Upper lobe of left lung (tissue), 6 donors: ENCODE measurements around the gene SDCCAG8. TPM values are rescaled to one million over a fixed set of nuclear protein-coding genes. Genes with fewer than 3 reads are reported as not detected.

Experiments
- ATAC-seq, 2 donors: fragments of 200-7000 bp; cut with Tn5 transposase; one replicate each; pipeline ENCODE4 v1.9.1; 2022; ENCODE audit warnings: mild to moderate bottlenecking in 2 of 2, moderate library complexity in 2 of 2; ENCODE audit not compliant: low FRiP score in 2 of 2
- DNase-seq, 2 donors: peaks; one replicate each; pipeline ENCODE4 v3.0.0-alpha.2; 2019 to 2020
- H3K27ac ChIP-seq, 4 donors: fragments of 200-600 bp; sonication (generic); one replicate each; pipeline ENCODE4 v1.5.1; 2016 to 2019
- H3K27me3 ChIP-seq, 4 donors: fragments of 200-600 bp; sonication (generic); one replicate each; pipeline ENCODE4 v1.5.1; 2017 to 2019
- H3K36me3 ChIP-seq, 4 donors: fragments of 200-600 bp; sonication (generic); one replicate each; pipeline ENCODE4 v1.5.1; 2016 to 2019
- H3K4me1 ChIP-seq, 4 donors: fragments of 200-600 bp; sonication (generic); one replicate each; pipeline ENCODE4 v1.5.1; 2018 to 2019
- H3K4me3 ChIP-seq, 4 donors: fragments of 200-600 bp; sonication (generic); one replicate each; pipeline ENCODE4 v1.5.1; 2017 to 2019; ENCODE audit warnings: mild to moderate bottlenecking in 2 of 4, moderate library complexity in 1 of 4
- H3K9me3 ChIP-seq, 4 donors: fragments of 200-600 bp; sonication (generic); one replicate each; pipeline ENCODE4 v1.5.1; 2018 to 2019
- EP300 ChIP-seq, 4 donors: sonication (generic); formaldehyde crosslinking; IDR thresholded peaks; one replicate each; pipeline ENCODE4 v1.5.1; 2017; ENCODE audit warnings: antibody characterized with exemption in 4 of 4, control low read depth in 2 of 4
- POLR2A ChIP-seq, 4 donors: fragments of 450-650 bp; IDR thresholded peaks; one replicate each; pipeline ENCODE4 v1.5.1; 2016 to 2017; ENCODE audit warnings: antibody characterized with exemption in 4 of 4, mild to moderate bottlenecking in 2 of 4
- POLR2AphosphoS5 ChIP-seq, 2 donors: sonication (generic); formaldehyde crosslinking; IDR thresholded peaks; one replicate each; pipeline ENCODE4 v1.5.1; 2017; ENCODE audit warnings: antibody characterized with exemption in 2 of 2
- WGBS, 2 donors: methylation state at CpG; one replicate each; pipeline ENCODE4 v1.1.5; 2017 to 2018; 5-methylcytosine and 5-hydroxymethylcytosine counted together
- total RNA-seq, 6 donors: library from RNA; depleted of rRNA in 4 of 6; stranded (reverse); fragments of >200 nt in 4 of 6; gene quantifications; one replicate each; pipeline versions ENCODE4 v1.1.0 to v1.2.1, GENCODE V29; 2016 to 2021
- TF ChIP-seq, protein P1 (sequence below), 6 experiments: fragments of 450-650 bp in 4 of 6; fragments of 200-600 bp in 2 of 6; sonication (generic) in 2 of 6; IDR thresholded peaks; one replicate each; pipeline ENCODE4 v1.5.1; 2016 to 2019; ENCODE audit warnings: antibody characterized with exemption in 6 of 6
- donor health status: DM: no; HTN: no; CAD: no; lungs with moderate emphysema.
- donor health status: DM: no; HTN: yes; CAD: no; lungs with severe emphysema.

The SDCCAG8 gene
- total RNA-seq, 6 donors from 2014 or later = 52.5 to 295 (median 95.2) TPM

DNA sequence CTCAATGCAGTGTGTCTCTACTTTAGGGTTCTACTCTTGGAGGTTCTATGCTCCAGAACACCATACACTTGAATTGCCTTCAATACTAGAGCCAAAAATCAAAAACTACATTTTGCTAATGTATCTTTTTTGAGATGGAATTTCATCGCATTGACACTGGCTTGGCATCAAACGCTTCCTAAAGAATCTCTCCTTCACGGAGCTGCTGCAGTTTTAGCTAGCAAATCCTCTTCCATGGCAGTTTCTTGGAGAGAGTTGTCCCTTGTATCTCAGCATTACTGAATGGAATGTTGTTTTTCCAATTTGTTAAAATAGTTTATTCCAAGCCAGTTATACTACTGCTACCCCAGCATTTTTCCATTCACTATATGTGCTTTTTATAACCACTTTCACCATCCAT, 17.7 kb downstream of the SDCCAG8 start:
- Histone ChIP-seq H3K9me3 (no peaks in the 10 kb centered on the region), H3K36me3 (peaks cover 4 to 52% (median 9%) of the 10 kb centered on the region in 4 donors), H3K27ac (no peak overlapping the region), H3K4me1 (peaks cover 22 to 28% (median 24%) of the 10 kb centered on the region in 4 donors), H3K27me3 (no peaks in the 10 kb centered on the region), H3K4me3 (no peak overlapping the region)
- no peak for ATAC-seq
- 83 to 87% methylated on average over 3 of the region's 3 CpGs for WGBS, 2 donors
- TF ChIP-seq POLR2AphosphoS5 (IDR thresholded peaks at IDR 0.05) (no peak), POLR2A (IDR thresholded peaks at IDR 0.05) (no peak)
- DNase-seq = no peak

DNA sequence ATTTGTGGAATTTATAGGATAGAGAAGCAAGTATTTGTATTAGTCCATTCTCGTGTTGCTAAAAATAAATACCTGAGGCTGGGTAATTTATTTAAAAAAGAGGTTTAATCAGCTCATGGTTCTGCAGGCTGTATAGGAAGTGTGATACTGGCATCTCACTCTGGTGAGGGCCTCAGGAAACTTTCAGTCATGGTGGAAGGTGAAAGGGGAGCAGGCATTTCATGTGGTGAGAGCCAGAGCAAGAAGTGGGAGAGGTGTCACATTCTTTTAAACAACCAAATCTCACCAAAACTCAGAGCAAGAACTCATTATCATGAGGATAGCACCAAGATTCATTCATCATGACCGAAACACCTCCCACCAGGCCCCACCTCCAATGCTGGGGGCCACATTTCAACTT, 18.1 kb downstream of the SDCCAG8 start:
- no peak overlapping the region for H3K27ac ChIP-seq
- peaks cover 17 to 24% (median 20%) of the 10 kb centered on the region in 4 donors for H3K4me1 ChIP-seq
- TF ChIP-seq POLR2A (IDR thresholded peaks at IDR 0.05) (no peak), EP300 (IDR thresholded peaks at IDR 0.05) (no peak), POLR2AphosphoS5 (IDR thresholded peaks at IDR 0.05) (no peak)
- TF ChIP-seq, protein P1, sequence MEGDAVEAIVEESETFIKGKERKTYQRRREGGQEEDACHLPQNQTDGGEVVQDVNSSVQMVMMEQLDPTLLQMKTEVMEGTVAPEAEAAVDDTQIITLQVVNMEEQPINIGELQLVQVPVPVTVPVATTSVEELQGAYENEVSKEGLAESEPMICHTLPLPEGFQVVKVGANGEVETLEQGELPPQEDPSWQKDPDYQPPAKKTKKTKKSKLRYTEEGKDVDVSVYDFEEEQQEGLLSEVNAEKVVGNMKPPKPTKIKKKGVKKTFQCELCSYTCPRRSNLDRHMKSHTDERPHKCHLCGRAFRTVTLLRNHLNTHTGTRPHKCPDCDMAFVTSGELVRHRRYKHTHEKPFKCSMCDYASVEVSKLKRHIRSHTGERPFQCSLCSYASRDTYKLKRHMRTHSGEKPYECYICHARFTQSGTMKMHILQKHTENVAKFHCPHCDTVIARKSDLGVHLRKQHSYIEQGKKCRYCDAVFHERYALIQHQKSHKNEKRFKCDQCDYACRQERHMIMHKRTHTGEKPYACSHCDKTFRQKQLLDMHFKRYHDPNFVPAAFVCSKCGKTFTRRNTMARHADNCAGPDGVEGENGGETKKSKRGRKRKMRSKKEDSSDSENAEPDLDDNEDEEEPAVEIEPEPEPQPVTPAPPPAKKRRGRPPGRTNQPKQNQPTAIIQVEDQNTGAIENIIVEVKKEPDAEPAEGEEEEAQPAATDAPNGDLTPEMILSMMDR (IDR thresholded peaks at IDR 0.05) = no peak
- H3K36me3 ChIP-seq = peaks cover 4 to 56% (median 9%) of the 10 kb centered on the region in 4 donors
- H3K27me3 ChIP-seq = no peaks in the 10 kb centered on the region
- DNase-seq (no peak), ATAC-seq (no peak)
- 88 to 89% methylated on average over 2 of the region's 2 CpGs for WGBS, 2 donors
- H3K4me3 ChIP-seq = no peak overlapping the region
- no peaks in the 10 kb centered on the region for H3K9me3 ChIP-seq

DNA sequence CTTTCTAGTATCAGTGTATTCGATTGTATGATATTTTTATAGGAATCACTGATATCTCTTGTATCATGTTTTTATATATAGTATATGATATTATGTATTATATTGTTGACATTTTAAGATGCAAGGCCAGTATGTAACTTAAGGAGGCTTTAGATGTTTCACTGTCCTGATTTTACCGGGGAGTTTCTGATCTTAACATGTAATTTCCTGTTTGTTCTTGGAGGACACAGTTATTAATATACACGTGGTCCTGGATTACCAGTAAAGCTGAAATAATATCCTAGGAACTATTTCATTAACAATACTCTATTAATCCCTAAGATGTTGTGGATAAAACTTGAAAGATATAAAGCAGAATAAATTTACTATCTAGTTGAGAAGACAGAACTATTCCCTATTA, 19.5 kb downstream of the SDCCAG8 start:
- TF ChIP-seq, protein P1 (IDR thresholded peaks at IDR 0.05) = no peak
- TF ChIP-seq POLR2A (IDR thresholded peaks at IDR 0.05) (no peak), POLR2AphosphoS5 (IDR thresholded peaks at IDR 0.05) (no peak), EP300 (IDR thresholded peaks at IDR 0.05) (no peak)
- Histone ChIP-seq H3K36me3 (peaks cover 4 to 59% (median 9%) of the 10 kb centered on the region in 4 donors), H3K9me3 (no peaks in the 10 kb centered on the region), H3K27me3 (no peaks in the 10 kb centered on the region), H3K4me1 (peaks cover 4 to 10% (median 7%) of the 10 kb centered on the region in 4 donors), H3K4me3 (no peak overlapping the region), H3K27ac (no peak overlapping the region)
- ATAC-seq (no peak), DNase-seq (no peak)
- WGBS, 2 donors = 64 to 78% methylated on average over 3 of the region's 3 CpGs

DNA sequence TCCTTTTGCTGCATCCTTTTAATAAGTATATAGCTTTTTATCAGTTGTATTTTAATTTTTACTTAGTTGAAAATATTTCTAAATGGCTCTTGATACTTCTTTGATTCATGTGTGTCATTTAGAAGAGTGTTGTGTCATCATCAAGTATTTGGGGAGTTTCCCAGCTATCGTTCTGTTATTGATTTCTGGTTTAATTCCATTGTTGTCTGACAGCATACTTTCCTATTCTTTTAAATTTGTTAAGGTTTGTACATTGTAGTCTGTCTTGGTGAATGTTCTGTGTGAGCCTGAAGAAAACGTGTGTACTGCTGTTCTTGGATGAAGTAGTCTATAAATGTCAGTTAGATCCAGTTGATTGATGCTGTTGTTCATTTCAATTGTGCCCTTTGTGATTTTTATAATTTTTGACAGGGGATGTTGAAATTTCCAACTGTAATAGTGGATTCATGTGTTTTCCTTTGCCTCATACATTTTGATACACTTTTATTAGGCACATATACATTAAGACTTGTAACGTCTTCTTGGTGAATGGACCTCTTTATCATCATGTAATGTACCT, 24.8 kb downstream of the SDCCAG8 start:
- WGBS, 2 donors = 55 to 62% methylated on average over 3 of the region's 3 CpGs
- H3K4me3 ChIP-seq = no peak overlapping the region
- TF ChIP-seq, protein P1 (IDR thresholded peaks at IDR 0.05) = no peak
- no peak for TF ChIP-seq POLR2AphosphoS5 (IDR thresholded peaks at IDR 0.05)
- no peak for TF ChIP-seq EP300 (IDR thresholded peaks at IDR 0.05)
- no peak for TF ChIP-seq POLR2A (IDR thresholded peaks at IDR 0.05)
- ATAC-seq = no peak
- H3K36me3 ChIP-seq = peaks cover 4 to 48% (median 9%) of the 10 kb centered on the region in 4 donors
- H3K27ac ChIP-seq = no peak overlapping the region
- H3K9me3 ChIP-seq = no peaks in the 10 kb centered on the region
- no peaks in the 10 kb centered on the region for H3K27me3 ChIP-seq
- peaks cover 2 to 6% (median 2%) of the 10 kb centered on the region in 4 donors for H3K4me1 ChIP-seq
- DNase-seq = no peak

DNA sequence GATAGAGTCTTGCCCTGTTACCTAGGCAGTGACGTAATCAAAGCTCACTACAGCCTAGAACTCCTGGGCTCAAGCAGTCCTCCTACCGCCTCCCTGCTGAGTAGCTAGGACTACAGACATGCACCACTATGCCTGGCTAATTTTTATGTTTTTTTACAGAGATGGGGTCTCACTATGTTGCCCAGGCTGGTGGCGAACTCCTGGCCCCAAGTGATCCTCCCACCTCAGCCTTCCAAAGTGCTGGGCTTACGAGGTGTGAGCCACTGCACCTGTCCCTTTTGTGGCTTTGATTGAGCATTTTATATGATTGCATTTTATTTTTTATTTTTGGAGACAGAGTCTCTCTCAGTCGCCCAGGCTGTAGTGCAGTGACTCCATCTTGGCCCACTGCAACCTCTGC, 25.8 kb downstream of the SDCCAG8 start:
- TF ChIP-seq EP300 (IDR thresholded peaks at IDR 0.05) (no peak), POLR2A (IDR thresholded peaks at IDR 0.05) (no peak), POLR2AphosphoS5 (IDR thresholded peaks at IDR 0.05) (no peak)
- TF ChIP-seq, protein P1 (IDR thresholded peaks at IDR 0.05) = no peak
- Histone ChIP-seq H3K4me1 (peaks cover 6 to 13% (median 12%) of the 10 kb centered on the region in 4 donors), H3K27ac (no peak overlapping the region), H3K4me3 (no peak overlapping the region), H3K9me3 (no peaks in the 10 kb centered on the region), H3K27me3 (no peaks in the 10 kb centered on the region), H3K36me3 (peaks cover 4 to 38% (median 9%) of the 10 kb centered on the region in 4 donors)
- no peak for ATAC-seq
- DNase-seq = no peak
- 95 to 96% methylated on average over 5 of the region's 5 CpGs for WGBS, 2 donors
